ENCODE measurements around the gene RTN4R. TPM values are rescaled to one million over a fixed set of nuclear protein-coding genes. Genes with fewer than 3 reads are reported as not detected.

The RTN4R gene
- total and polyA plus RNA-seq, 9 of the 15 experiments (the other 6 are each of a cell fraction or from before 2014, with no cell fraction given): 0.04 to 2.8 (median 1.4) TPM; not detected in 3

DNA sequence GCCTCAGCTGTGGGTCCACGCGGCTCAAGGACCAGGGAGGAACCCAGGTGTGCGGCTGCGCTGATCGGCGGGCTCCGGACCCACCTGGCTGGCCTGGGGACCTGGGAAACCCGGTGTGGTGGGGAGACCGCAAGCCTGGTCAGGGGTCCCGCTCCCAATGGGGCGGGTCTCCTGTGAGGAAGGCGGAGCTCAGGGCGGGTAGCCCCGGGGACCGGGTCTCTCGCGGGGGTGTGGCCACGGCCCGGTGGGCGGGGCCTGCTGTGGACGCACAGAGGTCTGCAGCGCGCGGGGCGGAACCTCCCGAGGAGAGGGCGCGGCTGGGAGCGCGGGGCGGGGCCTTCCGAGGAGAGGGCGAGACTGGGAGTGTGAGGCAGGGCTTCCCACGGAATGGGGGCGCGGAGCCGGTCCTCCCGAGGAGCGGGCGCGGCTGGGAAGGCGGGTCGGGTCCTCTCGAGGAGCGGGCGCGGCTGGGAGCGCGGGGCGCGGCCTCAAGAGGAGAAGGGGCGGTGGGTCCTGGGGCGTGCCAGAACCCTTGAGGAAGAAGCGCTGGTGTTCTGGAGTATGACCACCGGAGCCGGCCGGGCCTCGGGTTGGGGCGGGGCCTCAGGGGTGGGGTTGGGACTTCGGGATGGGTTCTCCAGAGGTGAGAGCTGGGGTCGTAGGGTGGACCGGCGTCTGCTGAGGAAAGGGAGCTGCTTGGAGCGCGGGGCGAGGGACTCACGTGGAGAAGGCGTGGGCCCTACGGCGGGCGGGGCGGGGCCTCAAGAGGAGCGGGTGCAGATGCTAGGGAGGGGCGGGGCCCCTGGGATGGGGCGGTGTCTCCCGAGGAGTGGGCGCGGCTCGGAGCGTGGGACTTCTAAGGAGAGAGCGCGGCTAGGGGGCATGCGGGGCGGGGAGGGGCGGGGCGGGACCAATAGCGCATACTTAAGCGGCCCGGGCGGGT, 31.0 kb upstream of the RTN4R start (continued):
- no peak for TF ChIP-seq KDM5B (IDR thresholded peaks at IDR 0.05; ENCODE audit: insufficient replicate concordance, low read depth, low read length)
- TF ChIP-seq, protein P1, sequence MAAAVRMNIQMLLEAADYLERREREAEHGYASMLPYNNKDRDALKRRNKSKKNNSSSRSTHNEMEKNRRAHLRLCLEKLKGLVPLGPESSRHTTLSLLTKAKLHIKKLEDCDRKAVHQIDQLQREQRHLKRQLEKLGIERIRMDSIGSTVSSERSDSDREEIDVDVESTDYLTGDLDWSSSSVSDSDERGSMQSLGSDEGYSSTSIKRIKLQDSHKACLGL (CRISPR knock-in tag; IDR thresholded peaks at IDR 0.05; ENCODE audit: borderline replicate concordance, poor library complexity, severe bottlenecking): peak; percentile 60
- TF ChIP-seq, protein P2, sequence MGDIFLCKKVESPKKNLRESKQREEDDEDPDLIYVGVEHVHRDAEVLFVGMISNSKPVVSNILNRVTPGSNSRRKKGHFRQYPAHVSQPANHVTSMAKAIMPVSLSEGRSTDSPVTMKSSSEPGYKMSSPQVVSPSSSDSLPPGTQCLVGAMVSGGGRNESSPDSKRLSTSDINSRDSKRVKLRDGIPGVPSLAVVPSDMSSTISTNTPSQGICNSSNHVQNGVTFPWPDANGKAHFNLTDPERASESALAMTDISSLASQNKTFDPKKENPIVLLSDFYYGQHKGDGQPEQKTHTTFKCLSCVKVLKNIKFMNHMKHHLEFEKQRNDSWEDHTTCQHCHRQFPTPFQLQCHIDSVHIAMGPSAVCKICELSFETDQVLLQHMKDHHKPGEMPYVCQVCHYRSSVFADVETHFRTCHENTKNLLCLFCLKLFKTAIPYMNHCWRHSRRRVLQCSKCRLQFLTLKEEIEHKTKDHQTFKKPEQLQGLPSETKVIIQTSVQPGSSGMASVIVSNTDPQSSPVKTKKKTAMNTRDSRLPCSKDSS (IDR thresholded peaks at IDR 0.05; ENCODE audit: low read depth, partially characterized antibody): no peak
- TF ChIP-seq, protein P3, sequence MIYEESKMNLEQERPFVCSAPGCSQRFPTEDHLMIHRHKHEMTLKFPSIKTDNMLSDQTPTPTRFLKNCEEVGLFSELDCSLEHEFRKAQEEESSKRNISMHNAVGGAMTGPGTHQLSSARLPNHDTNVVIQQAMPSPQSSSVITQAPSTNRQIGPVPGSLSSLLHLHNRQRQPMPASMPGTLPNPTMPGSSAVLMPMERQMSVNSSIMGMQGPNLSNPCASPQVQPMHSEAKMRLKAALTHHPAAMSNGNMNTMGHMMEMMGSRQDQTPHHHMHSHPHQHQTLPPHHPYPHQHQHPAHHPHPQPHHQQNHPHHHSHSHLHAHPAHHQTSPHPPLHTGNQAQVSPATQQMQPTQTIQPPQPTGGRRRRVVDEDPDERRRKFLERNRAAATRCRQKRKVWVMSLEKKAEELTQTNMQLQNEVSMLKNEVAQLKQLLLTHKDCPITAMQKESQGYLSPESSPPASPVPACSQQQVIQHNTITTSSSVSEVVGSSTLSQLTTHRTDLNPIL (CRISPR knock-in tag; IDR thresholded peaks at IDR 0.05): no peak
- 0 out of 4 replicates have a peak, but pooled peaks of 1 of the 2 experiments have one; percentile 63 for TF ChIP-seq KDM4B (IDR thresholded peaks at IDR 0.05; ENCODE audit: borderline replicate concordance in 2 of 2, low read depth in 1 of 2)
- TF ChIP-seq MIER1 (IDR thresholded peaks at IDR 0.05; ENCODE audit: low read depth): no peak
- no peak for TF ChIP-seq ELF1 (tag; IDR thresholded peaks at IDR 0.05)
- TF ChIP-seq MAFG (tag; conservative IDR thresholded peaks at IDR 0.05): no peak
- TF ChIP-seq FOSL1 (tag; conservative IDR thresholded peaks at IDR 0.05): no peak
- TF ChIP-seq, protein P4, sequence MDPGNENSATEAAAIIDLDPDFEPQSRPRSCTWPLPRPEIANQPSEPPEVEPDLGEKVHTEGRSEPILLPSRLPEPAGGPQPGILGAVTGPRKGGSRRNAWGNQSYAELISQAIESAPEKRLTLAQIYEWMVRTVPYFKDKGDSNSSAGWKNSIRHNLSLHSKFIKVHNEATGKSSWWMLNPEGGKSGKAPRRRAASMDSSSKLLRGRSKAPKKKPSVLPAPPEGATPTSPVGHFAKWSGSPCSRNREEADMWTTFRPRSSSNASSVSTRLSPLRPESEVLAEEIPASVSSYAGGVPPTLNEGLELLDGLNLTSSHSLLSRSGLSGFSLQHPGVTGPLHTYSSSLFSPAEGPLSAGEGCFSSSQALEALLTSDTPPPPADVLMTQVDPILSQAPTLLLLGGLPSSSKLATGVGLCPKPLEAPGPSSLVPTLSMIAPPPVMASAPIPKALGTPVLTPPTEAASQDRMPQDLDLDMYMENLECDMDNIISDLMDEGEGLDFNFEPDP (CRISPR knock-in tag; IDR thresholded peaks at IDR 0.05): no peak
- TF ChIP-seq TAF9B (IDR thresholded peaks at IDR 0.05; ENCODE audit: partially characterized antibody): no peak
- TF ChIP-seq NCOA1 (IDR thresholded peaks at IDR 0.05; ENCODE audit: low read depth): no peak
- no peak for TF ChIP-seq SRSF9 (IDR thresholded peaks at IDR 0.05; ENCODE audit: borderline replicate concordance, low read depth, low read length)
- TF ChIP-seq RBM17 (IDR thresholded peaks at IDR 0.05; ENCODE audit: borderline replicate concordance, low read depth, low read length): no peak
- TF ChIP-seq ZNF347 (CRISPR knock-in tag; IDR thresholded peaks at IDR 0.05; ENCODE audit: low read depth): no peak
- TF ChIP-seq, protein P5, sequence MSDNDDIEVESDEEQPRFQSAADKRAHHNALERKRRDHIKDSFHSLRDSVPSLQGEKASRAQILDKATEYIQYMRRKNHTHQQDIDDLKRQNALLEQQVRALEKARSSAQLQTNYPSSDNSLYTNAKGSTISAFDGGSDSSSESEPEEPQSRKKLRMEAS (CRISPR knock-in tag; IDR thresholded peaks at IDR 0.05): peak; percentile 84
- no peak for TF ChIP-seq JUNB (CRISPR knock-in tag; conservative IDR thresholded peaks at IDR 0.05)
- peak in 1 of 2 experiments; percentile 18; a peak in 1 of 3 replicates for TF ChIP-seq CBX3 (IDR thresholded peaks at IDR 0.05; ENCODE audit: borderline replicate concordance in 1 of 2, low read length in 2 of 2)
- no peak for TF ChIP-seq BRF1 (IDR thresholded peaks at IDR 0.05; ENCODE audit: borderline replicate concordance, extremely low read depth, insufficient read length)
- peak; percentile 94 for TF ChIP-seq CTBP1 (IDR thresholded peaks at IDR 0.05; ENCODE audit: borderline replicate concordance)
- TF ChIP-seq HNRNPL (IDR thresholded peaks at IDR 0.05; ENCODE audit: low read depth, low read length): peak; percentile 68; the same call in 1 of the 2 replicates
- no peak for TF ChIP-seq ZNF586 (CRISPR knock-in tag; conservative IDR thresholded peaks at IDR 0.05)

Data from K562 (cell line).